ENCODE data around the gene AMOTL1. TPM values are rescaled to one million over a fixed set of nuclear protein-coding genes. Genes with fewer than 3 reads are reported as not detected.

The AMOTL1 gene
- total RNA-seq, 1 donor from 2014 or later = 32.6 TPM

DNA sequence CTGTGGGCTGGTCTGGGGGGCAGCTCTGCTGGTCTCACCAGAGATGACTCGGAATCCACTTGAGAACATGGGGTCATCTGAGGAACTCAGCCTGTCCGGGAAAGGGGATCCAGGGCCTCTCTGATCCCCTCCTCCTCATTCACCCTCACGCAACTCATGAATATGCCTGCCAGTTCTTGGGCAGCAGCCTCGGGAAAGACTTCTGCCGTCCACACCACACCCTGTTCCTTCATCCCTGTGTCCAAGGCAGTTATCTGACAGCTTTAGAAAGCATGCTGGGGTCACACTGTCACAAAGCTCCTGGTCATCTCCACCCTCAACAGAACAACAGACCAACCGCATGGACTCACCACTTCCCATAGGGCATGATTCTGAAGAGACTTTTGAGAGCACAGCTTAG lies 88.3 kb downstream of the AMOTL1 start:
- no peaks in the 10 kb centered on the region for H3K27me3 ChIP-seq
- peaks cover 57 to 76% of the 10 kb centered on the region in 2 donors for H3K36me3 ChIP-seq
- no peaks in the 10 kb centered on the region for H3K4me1 ChIP-seq
- TF ChIP-seq, protein P1, sequence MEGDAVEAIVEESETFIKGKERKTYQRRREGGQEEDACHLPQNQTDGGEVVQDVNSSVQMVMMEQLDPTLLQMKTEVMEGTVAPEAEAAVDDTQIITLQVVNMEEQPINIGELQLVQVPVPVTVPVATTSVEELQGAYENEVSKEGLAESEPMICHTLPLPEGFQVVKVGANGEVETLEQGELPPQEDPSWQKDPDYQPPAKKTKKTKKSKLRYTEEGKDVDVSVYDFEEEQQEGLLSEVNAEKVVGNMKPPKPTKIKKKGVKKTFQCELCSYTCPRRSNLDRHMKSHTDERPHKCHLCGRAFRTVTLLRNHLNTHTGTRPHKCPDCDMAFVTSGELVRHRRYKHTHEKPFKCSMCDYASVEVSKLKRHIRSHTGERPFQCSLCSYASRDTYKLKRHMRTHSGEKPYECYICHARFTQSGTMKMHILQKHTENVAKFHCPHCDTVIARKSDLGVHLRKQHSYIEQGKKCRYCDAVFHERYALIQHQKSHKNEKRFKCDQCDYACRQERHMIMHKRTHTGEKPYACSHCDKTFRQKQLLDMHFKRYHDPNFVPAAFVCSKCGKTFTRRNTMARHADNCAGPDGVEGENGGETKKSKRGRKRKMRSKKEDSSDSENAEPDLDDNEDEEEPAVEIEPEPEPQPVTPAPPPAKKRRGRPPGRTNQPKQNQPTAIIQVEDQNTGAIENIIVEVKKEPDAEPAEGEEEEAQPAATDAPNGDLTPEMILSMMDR (IDR thresholded peaks at IDR 0.05) = no peak
- H3K4me3 ChIP-seq = no peak overlapping the region
- intact Hi-C loops (cut with DNase I) = no loop called here
- H3K9me3 ChIP-seq = no peaks in the 10 kb centered on the region
- no peak for DNase-seq (ENCODE audit: low spot score in 2 of 2)
- no peak overlapping the region for H3K27ac ChIP-seq

DNA sequence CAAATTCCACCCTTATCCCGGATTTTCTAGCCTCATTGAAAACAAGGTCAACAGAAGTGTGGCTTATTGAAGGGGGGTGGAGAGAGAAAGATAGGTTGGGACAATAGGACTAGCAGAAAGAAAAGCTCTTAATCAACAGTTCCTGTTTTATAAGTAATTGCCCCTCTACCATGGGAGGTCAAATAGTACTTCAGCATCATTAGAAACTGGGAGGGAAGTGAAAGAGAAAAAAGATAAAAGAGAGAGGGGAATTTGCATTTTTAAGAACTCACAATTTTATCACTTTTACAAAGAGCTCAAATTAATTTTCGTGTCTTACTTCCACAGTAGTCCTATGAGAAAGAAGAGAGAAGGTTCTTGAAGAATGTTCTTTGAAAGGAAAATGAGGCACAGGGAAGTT lies 89.2 kb downstream of the AMOTL1 start:
- intact Hi-C loops (cut with DNase I) = no loop called here
- no peaks in the 10 kb centered on the region for H3K9me3 ChIP-seq
- no peak overlapping the region for H3K4me3 ChIP-seq
- no peak for DNase-seq (ENCODE audit: low spot score in 2 of 2)
- TF ChIP-seq, protein P1 (IDR thresholded peaks at IDR 0.05) = no peak
- H3K4me1 ChIP-seq = no peaks in the 10 kb centered on the region
- H3K27ac ChIP-seq = no peak overlapping the region
- H3K27me3 ChIP-seq = no peaks in the 10 kb centered on the region
- peaks cover 53 to 75% of the 10 kb centered on the region in 2 donors for H3K36me3 ChIP-seq

DNA sequence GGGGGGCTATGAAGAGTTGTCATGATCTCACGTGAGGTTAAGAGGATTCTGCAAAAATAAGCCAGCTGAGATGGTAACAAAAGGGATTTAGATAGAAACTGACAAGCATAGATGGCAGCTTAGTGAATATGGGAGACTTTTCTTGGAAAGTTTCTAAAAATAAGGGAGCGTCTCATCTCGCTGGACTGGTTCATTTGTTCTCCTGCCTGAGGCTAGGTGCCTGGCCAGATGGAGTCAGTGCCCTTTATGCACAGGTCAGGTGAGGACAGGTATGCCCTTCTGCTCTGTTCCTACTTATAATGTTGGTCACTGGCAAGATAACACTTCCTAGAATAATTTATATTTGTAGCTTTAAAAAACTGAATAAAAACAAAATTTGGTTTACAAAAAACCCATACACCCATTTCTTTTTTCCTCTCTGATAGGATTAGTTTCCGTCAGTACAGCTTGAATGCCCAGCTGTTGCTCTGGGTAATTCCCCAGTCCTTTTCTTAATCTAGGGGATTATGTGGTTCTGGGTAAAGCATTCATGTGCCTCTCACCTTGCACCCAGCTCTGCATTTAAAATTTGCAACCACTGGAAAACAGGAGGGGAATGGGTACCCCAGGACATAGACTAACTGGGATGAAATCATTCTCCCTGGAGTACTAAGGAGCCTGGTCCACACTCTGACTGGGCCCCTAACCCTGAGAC lies 90.0 kb downstream of the AMOTL1 start:
- H3K4me3 ChIP-seq = no peak overlapping the region
- H3K27ac ChIP-seq = no peak overlapping the region
- H3K4me1 ChIP-seq = no peaks in the 10 kb centered on the region
- H3K9me3 ChIP-seq = no peaks in the 10 kb centered on the region
- intact Hi-C loops (cut with DNase I) = no loop called here
- H3K36me3 ChIP-seq = peaks cover 51 to 75% of the 10 kb centered on the region in 2 donors
- no peak for DNase-seq (ENCODE audit: low spot score in 2 of 2)
- H3K27me3 ChIP-seq = no peaks in the 10 kb centered on the region
- TF ChIP-seq, protein P1 (IDR thresholded peaks at IDR 0.05) = no peak

DNA sequence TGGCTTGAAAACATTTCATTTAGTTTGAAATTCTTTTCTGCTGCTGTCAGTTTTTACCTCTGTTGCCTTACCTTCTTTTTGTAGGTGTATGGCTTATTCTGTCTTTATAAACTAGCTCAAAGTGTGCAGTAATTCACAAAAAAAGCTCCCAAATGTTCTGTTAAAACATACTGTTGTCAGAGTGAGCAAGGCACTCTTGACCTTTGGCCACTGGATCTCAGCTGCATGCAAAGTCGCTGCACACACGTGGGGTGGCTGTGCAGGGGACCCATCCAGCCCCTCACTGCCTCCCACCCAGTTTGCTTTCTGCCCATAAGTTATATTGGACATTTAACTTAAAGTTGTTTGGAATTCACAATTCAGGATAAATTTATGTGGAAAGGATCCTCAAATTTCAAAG lies 92.2 kb downstream of the AMOTL1 start:
- no peak for DNase-seq (ENCODE audit: low spot score in 2 of 2)
- H3K36me3 ChIP-seq = peaks cover 39 to 66% of the 10 kb centered on the region in 2 donors
- H3K4me1 ChIP-seq = no peaks in the 10 kb centered on the region
- no peak overlapping the region for H3K27ac ChIP-seq
- intact Hi-C loops (cut with DNase I) = no loop called here
- H3K4me3 ChIP-seq = no peak overlapping the region
- H3K9me3 ChIP-seq = no peaks in the 10 kb centered on the region
- H3K27me3 ChIP-seq = no peaks in the 10 kb centered on the region
- TF ChIP-seq, protein P1 (IDR thresholded peaks at IDR 0.05) = no peak

DNA sequence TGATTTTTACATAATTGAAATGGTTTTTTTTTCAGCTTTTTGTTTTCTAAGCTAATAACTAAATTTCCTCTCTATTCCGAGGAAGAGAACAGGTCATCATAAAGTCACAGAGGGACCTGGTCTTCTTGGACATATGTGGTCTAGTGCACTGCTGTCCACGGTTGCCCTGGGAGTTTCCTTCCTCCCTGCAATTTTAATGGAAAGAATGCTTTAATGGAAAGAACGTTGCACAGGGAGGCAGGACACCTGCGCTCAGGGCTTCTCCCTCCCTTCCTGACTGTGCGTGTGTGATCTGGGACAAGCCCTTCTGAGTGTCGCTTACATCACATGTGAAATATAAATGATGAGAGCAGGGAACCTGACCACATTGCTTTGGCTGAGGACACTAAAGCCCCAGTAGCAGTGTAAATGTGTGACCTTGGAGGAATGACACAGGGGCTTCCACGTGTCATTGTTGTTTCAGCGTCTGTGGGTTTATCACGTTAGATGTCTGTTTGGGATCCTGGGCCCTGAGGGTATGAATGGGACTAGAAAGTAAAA lies 93.2 kb downstream of the AMOTL1 start:
- intact Hi-C loops (cut with DNase I) = no loop called here

More for the DNA sequence above, 93.2 kb downstream of the AMOTL1 start:
- peaks cover 42 to 72% of the 10 kb centered on the region in 2 donors for H3K36me3 ChIP-seq
- no peaks in the 10 kb centered on the region for H3K9me3 ChIP-seq
- no peak overlapping the region for H3K4me3 ChIP-seq
- H3K27me3 ChIP-seq = no peaks in the 10 kb centered on the region
- TF ChIP-seq, protein P1 (IDR thresholded peaks at IDR 0.05) = no peak
- no peak for DNase-seq (ENCODE audit: low spot score in 2 of 2)
- no peaks in the 10 kb centered on the region for H3K4me1 ChIP-seq
- H3K27ac ChIP-seq = no peak overlapping the region
